GM18870 (cell line): ENCODE measurements around the gene GPRC5C.

Experiments used
- ATAC-seq: cut with Tn5 transposase; IDR thresholded peaks from one replicate; pipeline ENCODE4 v1.9.1; 2021; ENCODE audit warnings: moderate library complexity; ENCODE audit not compliant: unreplicated experiment

The GPRC5C gene

DNA sequence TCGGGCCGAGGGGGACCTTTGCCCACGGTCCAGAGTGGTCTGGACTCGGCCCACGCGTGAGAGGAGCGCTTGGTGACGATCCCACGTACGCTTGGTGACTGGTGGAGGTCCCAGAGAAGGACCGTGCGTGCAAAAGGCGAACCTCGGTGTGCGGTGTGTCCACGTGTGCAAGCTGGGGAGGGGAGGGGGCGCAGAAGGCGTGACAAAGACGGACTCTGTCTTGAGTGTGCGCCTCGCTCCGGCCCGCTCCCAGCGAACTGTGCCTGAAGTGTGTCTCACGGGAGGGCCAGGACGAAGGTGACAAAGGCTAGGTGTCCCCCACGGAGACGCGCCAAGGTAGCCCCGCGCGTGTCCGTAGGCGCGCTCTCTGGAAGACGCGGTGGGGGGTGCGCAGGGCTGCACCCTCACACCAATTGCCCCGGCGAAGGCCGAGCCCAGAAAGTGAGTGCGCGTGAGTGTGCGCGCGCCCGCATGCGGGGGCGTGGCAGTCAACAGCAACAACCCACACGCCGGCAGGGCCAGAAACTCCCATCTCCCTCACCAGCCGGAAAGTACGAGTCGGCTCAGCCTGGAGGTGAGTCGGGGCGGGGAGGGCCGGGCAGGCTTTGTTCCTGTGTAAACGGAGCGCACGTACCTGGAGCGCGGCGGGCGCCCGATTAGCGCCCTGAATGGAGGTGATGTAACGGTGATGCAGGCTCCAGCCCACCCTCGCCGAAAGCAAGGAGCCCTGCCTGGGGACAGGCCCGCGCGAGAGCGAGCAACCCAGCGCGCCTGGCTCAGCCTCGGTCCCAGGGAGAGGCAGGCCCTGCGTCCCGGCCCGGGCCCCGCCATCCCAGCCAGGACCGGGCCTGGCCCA lies at the start of gene GPRC5C:
Gene GPRC5C, plus strand, starts transcription at position 521 of the 856 bp plus-strand sequence. CDS start 7,689 bp downstream, outside the sequence.
- no peak for ATAC-seq

DNA sequence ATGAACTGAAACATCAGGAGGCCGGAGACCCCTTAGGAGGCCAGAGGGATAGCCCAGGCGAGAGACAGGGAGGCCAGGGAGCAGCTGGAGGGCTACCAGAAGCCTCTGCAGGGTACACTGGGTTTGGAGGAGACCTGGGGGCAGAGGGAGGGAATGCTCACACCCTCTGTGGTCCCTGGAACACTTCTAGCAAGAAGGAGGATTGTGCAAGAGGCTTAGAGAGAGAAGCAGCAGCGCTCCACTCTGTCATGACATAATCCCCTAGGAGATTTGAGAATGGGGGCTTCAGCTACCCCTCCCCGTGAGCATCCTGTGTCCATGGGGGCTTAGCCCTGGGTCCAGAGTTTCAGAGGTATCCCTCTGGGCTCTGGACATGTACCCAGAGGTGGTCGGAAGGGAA lies 48.7 kb upstream of the GPRC5C start:
- no peak for ATAC-seq

DNA sequence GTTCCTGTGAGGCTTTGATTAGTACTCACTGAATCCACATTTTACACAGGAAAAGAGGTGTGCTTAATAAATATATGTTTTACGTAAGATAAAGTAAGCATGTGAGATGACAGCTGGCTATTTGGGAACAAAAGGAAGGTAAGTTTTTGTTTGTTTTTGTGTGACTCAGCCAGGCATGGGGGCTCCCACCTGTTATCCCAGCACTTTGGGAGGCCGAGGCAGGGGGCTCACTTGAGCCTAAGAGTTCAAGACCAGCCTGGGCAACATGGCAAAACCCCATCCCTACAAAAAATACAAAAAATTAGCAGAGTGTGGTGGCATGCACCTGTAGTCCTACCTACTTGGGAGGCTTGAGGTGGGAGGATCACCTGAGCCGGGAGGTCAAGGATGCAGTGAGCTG lies 46.7 kb upstream of the GPRC5C start:
- ATAC-seq, result no peak

GRCh38 chr17:74386386-74386785 lies 45.5 kb upstream of the GPRC5C start:
- no peak for ATAC-seq

- no peak for ATAC-seq
Observed at GRCh38 chr17:74387365-74388218, 44.3 kb upstream of the GPRC5C start.

- no peak for ATAC-seq
Observed at GRCh38 chr17:74389084-74389753, 42.7 kb upstream of the GPRC5C start.

GRCh38 chr17:74389937-74390679 lies 41.8 kb upstream of the GPRC5C start:
- ATAC-seq, result no peak

GRCh38 chr17:74390680-74391653 lies 40.9 kb upstream of the GPRC5C start:
- no peak for ATAC-seq

DNA sequence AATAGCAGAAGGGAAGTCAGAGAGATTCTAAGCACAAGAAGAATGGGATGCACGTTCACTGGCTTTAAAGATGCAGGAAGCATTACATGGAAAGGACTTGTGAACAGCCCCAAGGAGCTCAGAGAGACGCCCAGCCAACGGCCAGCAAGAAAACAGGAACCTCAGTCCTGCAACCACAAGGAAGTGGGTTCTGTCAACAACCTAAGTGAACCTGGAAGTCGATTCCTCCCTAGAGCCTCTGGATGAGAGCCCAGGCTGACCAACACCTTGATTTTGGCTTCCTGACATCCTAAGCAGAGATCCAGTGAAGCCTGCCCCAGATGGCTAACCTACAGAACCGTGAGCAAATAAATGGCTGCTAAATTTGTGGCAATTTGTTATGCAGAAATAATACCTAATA lies 40.1 kb upstream of the GPRC5C start:
- ATAC-seq, result no peak

- no peak for ATAC-seq
Observed at GRCh38 chr17:74392848-74393247, 39.0 kb upstream of the GPRC5C start.

GRCh38 chr17:74393346-74393942 lies 38.4 kb upstream of the GPRC5C start:
- no peak for ATAC-seq

GRCh38 chr17:74394275-74394950 lies 37.5 kb upstream of the GPRC5C start:
- ATAC-seq, result no peak

GRCh38 chr17:74394977-74395376 lies 36.9 kb upstream of the GPRC5C start:
- no peak for ATAC-seq

GRCh38 chr17:74396567-74396966 lies 35.3 kb upstream of the GPRC5C start:
- no peak for ATAC-seq

DNA sequence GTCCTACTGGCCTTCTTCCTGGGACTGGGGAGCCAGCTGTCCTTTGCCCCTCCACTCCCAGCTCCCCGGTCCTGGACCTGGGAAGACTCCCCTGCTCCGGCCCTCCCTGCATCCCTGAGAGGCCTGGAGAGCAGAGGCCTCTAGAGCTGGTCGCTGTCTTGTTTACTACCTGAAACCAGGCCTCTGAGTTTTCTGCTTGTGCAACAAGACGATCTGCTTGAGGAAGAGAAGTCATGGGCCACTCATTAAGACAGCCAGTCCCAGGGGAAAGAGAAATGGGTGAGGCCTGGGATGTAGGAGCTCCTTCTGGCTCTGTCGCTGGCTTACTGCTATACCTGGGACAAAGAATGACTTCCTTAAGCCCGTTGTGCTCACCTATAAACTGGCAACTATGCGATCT lies 29.8 kb upstream of the GPRC5C start:
- ATAC-seq, result no peak

- ATAC-seq, result no peak
Observed at GRCh38 chr17:74403512-74404137, 28.3 kb upstream of the GPRC5C start.

GRCh38 chr17:74404218-74404617 lies 27.7 kb upstream of the GPRC5C start:
- no peak for ATAC-seq

GRCh38 chr17:74404789-74405188 lies 27.1 kb upstream of the GPRC5C start:
- no peak for ATAC-seq
